Erythroblast (primary cell): ENCODE results near the gene COBL.

Source experiments
- GATA1 ChIP-seq: IDR thresholded peaks from 2 replicates; pipeline ENCODE4 v1.6.1; 2011; ENCODE audit warnings: low read depth, mild to moderate bottlenecking, control low read depth, low read length, moderate library complexity
- POLR2A ChIP-seq: IDR thresholded peaks from 2 replicates; pipeline ENCODE4 v1.6.1; 2011; ENCODE audit warnings: mild to moderate bottlenecking, low read length

- TF ChIP-seq GATA1 (no peak), POLR2A (no peak)
Observed at GRCh38 chr7:51275532-51275931, 41.1 kb downstream of the COBL start.
